Gastroesophageal sphincter (tissue), 4 donors: ENCODE results near the gene RPS3A. TPM values are rescaled to one million over a fixed set of nuclear protein-coding genes. Genes with fewer than 3 reads are reported as not detected.

ENCODE experiments used
- ATAC-seq: fragments of 150-250 bp; one replicate; pipeline ENCODE4 v1.9.1; 2016; ENCODE audit warnings: mild to moderate bottlenecking, moderate library complexity
- H3K27ac ChIP-seq, 4 donors: fragments of 200-600 bp; sonication (generic) in 3 of 4; 1 replicate in 3 of 4; 2 replicates in 1 of 4; pipeline ENCODE4 v1.5.1; 2016 to 2019
- H3K27me3 ChIP-seq: fragments of 200-600 bp; sonication (generic); one replicate; pipeline ENCODE4 v1.5.1; 2019
- H3K36me3 ChIP-seq, 2 donors: fragments of 200-600 bp; sonication (generic); one replicate each; pipeline ENCODE4 v1.5.1; 2019; ENCODE audit warnings: control low read depth in 1 of 2
- H3K4me1 ChIP-seq, 3 donors: fragments of 200-600 bp; sonication (generic); 1 replicate in 2 of 3; 2 replicates in 1 of 3; pipeline ENCODE4 v1.5.1; 2016 to 2019; ENCODE audit warnings: control low read depth in 2 of 3
- H3K4me3 ChIP-seq, 2 donors: fragments of 200-600 bp; sonication (generic); one replicate each; pipeline ENCODE4 v1.5.1; 2019; ENCODE audit warnings: mild to moderate bottlenecking in 1 of 2, moderate library complexity in 1 of 2
- H3K9me3 ChIP-seq, 3 donors: fragments of 200-600 bp; sonication (generic); one replicate each; pipeline ENCODE4 v1.5.1; 2017 to 2019; ENCODE audit warnings: control low read depth in 2 of 3
- CTCF ChIP-seq, 4 experiments: fragments of 200-600 bp in 2 of 4; fragments of 450-650 bp in 2 of 4; sonication (generic) in 1 of 4; IDR thresholded peaks; one replicate each; pipeline ENCODE4 v1.5.1; 2017 to 2019; ENCODE audit warnings: antibody characterized with exemption in 4 of 4, mild to moderate bottlenecking in 2 of 4, moderate library complexity in 2 of 4
- EP300 ChIP-seq: sonication (generic); formaldehyde crosslinking; IDR thresholded peaks from one replicate; pipeline ENCODE4 v1.6.1; 2017; ENCODE audit warnings: antibody characterized with exemption, mild to moderate bottlenecking
- POLR2A ChIP-seq, 2 donors: fragments of 450-650 bp; IDR thresholded peaks; one replicate each; pipeline ENCODE4 v1.6.1; 2017; ENCODE audit warnings: antibody characterized with exemption in 2 of 2, mild to moderate bottlenecking in 2 of 2, moderate library complexity in 1 of 2
- POLR2AphosphoS5 ChIP-seq: sonication (generic); formaldehyde crosslinking; IDR thresholded peaks from one replicate; pipeline ENCODE4 v1.6.1; 2017; ENCODE audit warnings: antibody characterized with exemption
- whole genome bisulfite sequencing, 2 donors: methylation state at CpG; one replicate each; pipeline ENCODE4 v1.1.5; 2018; ENCODE audit warnings: low coverage in 1 of 2; 5-methylcytosine and 5-hydroxymethylcytosine counted together
- total RNA-seq, 4 donors: library from RNA; depleted of rRNA; stranded (reverse); fragments of >200 nt; gene quantifications; one replicate each; pipeline ENCODE4 v1.1.0, GENCODE V29; 2016

The RPS3A gene
- total RNA-seq, 4 donors from 2014 or later, result 1,326 to 4,329 (median 3,079) TPM

GRCh38 chr4:151143811-151144210 is 44.4 kb downstream of the RPS3A start:
- H3K4me1 ChIP-seq, result no peaks in the 10 kb centered on the region
- peaks cover 0 to 97% of the 10 kb centered on the region in 2 donors for H3K36me3 ChIP-seq
- TF ChIP-seq POLR2A (IDR thresholded peaks at IDR 0.05) (no peak), POLR2AphosphoS5 (no peak), EP300 (no peak), CTCF (IDR thresholded peaks at IDR 0.05) (no peak)
- no peaks in the 10 kb centered on the region for H3K27me3 ChIP-seq
- 86 to 88% methylated on average over 3 of the region's 3 CpGs for WGBS, 2 donors
- H3K4me3 ChIP-seq, result no peak overlapping the region
- no peak for ATAC-seq
- H3K9me3 ChIP-seq, result no peaks in the 10 kb centered on the region
- no peak overlapping the region for H3K27ac ChIP-seq

- TF ChIP-seq POLR2AphosphoS5 (no peak), POLR2A (IDR thresholded peaks at IDR 0.05) (no peak), EP300 (no peak), CTCF (IDR thresholded peaks at IDR 0.05) (no peak)
- H3K4me1 ChIP-seq, result no peaks in the 10 kb centered on the region
- WGBS, 2 donors, result 90 to 96% methylated on average over 2 to 3 of the region's 5 CpGs
- H3K4me3 ChIP-seq, result no peak overlapping the region
- H3K9me3 ChIP-seq, result no peaks in the 10 kb centered on the region
- H3K36me3 ChIP-seq, result peaks cover 0 to 97% of the 10 kb centered on the region in 2 donors
- no peaks in the 10 kb centered on the region for H3K27me3 ChIP-seq
- ATAC-seq, result no peak
- peak overlapping the region in 2 of 4 donors; percentile 6 to 14 for H3K27ac ChIP-seq
Observed at GRCh38 chr4:151144329-151145072, 45.1 kb downstream of the RPS3A start.

GRCh38 chr4:151147000-151147399 is 47.6 kb downstream of the RPS3A start:
- no peak overlapping the region for H3K27ac ChIP-seq

GRCh38 chr4:151148261-151148660 is 48.8 kb downstream of the RPS3A start:
- H3K27me3 ChIP-seq, result no peaks in the 10 kb centered on the region
- no peak for ATAC-seq
- no peak overlapping the region for H3K4me3 ChIP-seq
- 88 to 94% methylated on average over 4 of the region's 4 CpGs for WGBS, 2 donors
- peaks cover 0 to 62% of the 10 kb centered on the region in 2 donors for H3K36me3 ChIP-seq
- H3K27ac ChIP-seq, result no peak overlapping the region
- H3K9me3 ChIP-seq, result no peaks in the 10 kb centered on the region
- TF ChIP-seq EP300 (no peak), CTCF (IDR thresholded peaks at IDR 0.05) (no peak), POLR2A (IDR thresholded peaks at IDR 0.05) (no peak), POLR2AphosphoS5 (no peak)
- H3K4me1 ChIP-seq, result peaks cover 0 to 2% (median 0%) of the 10 kb centered on the region in 3 donors

More at GRCh38 chr4:151147000-151147399, 47.6 kb downstream of the RPS3A start:
- H3K36me3 ChIP-seq, result peaks cover 0 to 74% of the 10 kb centered on the region in 2 donors
- no peak for TF ChIP-seq CTCF (IDR thresholded peaks at IDR 0.05)
- no peak for TF ChIP-seq POLR2AphosphoS5
- no peak for TF ChIP-seq EP300
- TF ChIP-seq POLR2A (IDR thresholded peaks at IDR 0.05), result no peak
- H3K4me1 ChIP-seq, result no peaks in the 10 kb centered on the region
- no peaks in the 10 kb centered on the region for H3K9me3 ChIP-seq
- ATAC-seq, result peak; percentile 28
- WGBS, 2 donors, result 73 to 81% methylated on average over 3 of the region's 3 CpGs
- no peaks in the 10 kb centered on the region for H3K27me3 ChIP-seq
- H3K4me3 ChIP-seq, result no peak overlapping the region
